Prostate gland (tissue), 2 donors: ENCODE measurements around the gene DEPDC1. TPM values are rescaled to one million over a fixed set of nuclear protein-coding genes. Genes with fewer than 3 reads are reported as not detected.
A peak's percentile ranks its signal among the peaks of the same experiment; 100 is the strongest.

Experiments
- DNase-seq: peaks from one replicate; pipeline ENCODE4 v3.0.0-alpha.2; 2019; ENCODE audit warnings: low spot score
- H3K27ac ChIP-seq, 2 donors: fragments of 200-600 bp; sonication (generic); 2 replicates each; pipeline ENCODE4 v1.5.1; 2017 to 2019
- H3K27me3 ChIP-seq: fragments of 200-600 bp; sonication (generic); replicated peaks from 2 replicates; pipeline ENCODE4 v1.5.1; 2019; ENCODE audit not compliant: insufficient read depth
- H3K36me3 ChIP-seq, 2 donors: fragments of 200-600 bp; sonication (generic); 1 replicate in 1 of 2; 2 replicates in 1 of 2; pipeline versions ENCODE4 v1.5.1 to v1.8.1; 2017 to 2019
- H3K4me1 ChIP-seq: fragments of 200-600 bp; sonication (generic); replicated peaks from 2 replicates; pipeline ENCODE4 v1.5.1; 2019
- H3K4me3 ChIP-seq, 2 donors: fragments of 200-600 bp; sonication (generic); 2 replicates each; pipeline ENCODE4 v1.5.1; 2017 to 2019
- H3K9me3 ChIP-seq: fragments of 200-600 bp; sonication (generic); 2 replicates; pipeline ENCODE4 v1.5.1; 2017
- POLR2A ChIP-seq: fragments of 450-650 bp; IDR thresholded peaks from one replicate; pipeline ENCODE4 v1.6.1; 2016; ENCODE audit warnings: antibody characterized with exemption, mild to moderate bottlenecking
- POLR2AphosphoS5 ChIP-seq: sonication (generic); formaldehyde crosslinking; IDR thresholded peaks from one replicate; pipeline ENCODE4 v1.6.1; 2017; ENCODE audit warnings: antibody characterized with exemption
- WGBS: methylation state at CpG from one replicate; pipeline ENCODE4 v1.1.5; 2018; 5-methylcytosine and 5-hydroxymethylcytosine counted together
- intact Hi-C: fragments of 100-400 bp; cut with DNase I; formaldehyde crosslinking; loops from one replicate; pipeline ENCODE4 v1.14.2; 2022
- total RNA-seq, 2 donors: library from RNA; depleted of rRNA; stranded (reverse); fragments of >200 nt; gene quantifications; one replicate each; pipeline ENCODE4 v1.1.0, GENCODE V29; 2016
- TF ChIP-seq, protein P1 (sequence below), 4 experiments: fragments of 200-600 bp in 2 of 4; fragments of 450-650 bp in 2 of 4; sonication (generic) in 2 of 4; IDR thresholded peaks; 1 replicate in 3 of 4; 2 replicates in 1 of 4; pipeline ENCODE4 v1.5.1; 2016 to 2019; ENCODE audit warnings: antibody characterized with exemption in 4 of 4, mild to moderate bottlenecking in 2 of 4, moderate library complexity in 2 of 4

Gene DEPDC1, protein sequence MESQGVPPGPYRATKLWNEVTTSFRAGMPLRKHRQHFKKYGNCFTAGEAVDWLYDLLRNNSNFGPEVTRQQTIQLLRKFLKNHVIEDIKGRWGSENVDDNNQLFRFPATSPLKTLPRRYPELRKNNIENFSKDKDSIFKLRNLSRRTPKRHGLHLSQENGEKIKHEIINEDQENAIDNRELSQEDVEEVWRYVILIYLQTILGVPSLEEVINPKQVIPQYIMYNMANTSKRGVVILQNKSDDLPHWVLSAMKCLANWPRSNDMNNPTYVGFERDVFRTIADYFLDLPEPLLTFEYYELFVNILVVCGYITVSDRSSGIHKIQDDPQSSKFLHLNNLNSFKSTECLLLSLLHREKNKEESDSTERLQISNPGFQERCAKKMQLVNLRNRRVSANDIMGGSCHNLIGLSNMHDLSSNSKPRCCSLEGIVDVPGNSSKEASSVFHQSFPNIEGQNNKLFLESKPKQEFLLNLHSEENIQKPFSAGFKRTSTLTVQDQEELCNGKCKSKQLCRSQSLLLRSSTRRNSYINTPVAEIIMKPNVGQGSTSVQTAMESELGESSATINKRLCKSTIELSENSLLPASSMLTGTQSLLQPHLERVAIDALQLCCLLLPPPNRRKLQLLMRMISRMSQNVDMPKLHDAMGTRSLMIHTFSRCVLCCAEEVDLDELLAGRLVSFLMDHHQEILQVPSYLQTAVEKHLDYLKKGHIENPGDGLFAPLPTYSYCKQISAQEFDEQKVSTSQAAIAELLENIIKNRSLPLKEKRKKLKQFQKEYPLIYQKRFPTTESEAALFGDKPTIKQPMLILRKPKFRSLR
- 1 to 10 TPM in 1 of 2 donors, under 1 TPM in 1; 0.46 to 3.0 TPM for total RNA-seq

DNA sequence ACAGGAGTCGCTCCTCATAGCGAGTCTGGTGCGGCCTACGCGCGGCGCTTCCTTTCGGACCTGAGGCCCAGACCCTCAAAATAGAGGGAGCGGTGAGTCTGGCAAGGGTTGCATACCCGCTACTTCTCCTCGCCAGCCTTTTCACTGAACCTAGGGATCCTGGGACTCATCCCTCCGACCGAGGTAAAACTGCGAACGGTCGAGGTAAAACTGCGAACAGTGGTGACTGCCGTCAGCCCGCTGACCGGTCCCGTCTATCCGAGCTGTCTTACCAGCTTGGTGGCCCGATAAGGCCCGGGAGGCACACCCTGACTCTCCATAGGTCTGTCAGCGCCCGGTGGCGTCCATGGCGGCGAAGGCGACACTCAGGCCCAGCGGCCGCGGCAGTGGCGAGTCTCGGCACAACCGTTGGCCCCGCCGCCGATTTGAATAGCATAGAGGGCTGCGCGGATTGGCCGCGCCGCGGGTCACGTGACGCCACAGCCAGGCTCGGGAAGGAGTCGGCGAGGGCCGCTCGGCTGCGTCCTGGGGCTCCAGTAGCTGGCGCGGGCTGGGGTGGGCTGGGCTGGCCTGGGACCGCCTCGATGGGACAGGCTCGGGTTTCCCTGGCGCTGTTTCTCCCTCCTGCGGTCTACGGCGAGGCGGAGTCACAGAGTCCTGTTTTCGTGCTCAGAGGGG, at the start of gene DEPDC1:
TSS of gene DEPDC1 (minus strand) at position 403 of the 678 bp plus-strand sequence. CDS start at position 320, 83 bp downstream.
- DNase-seq, result peak; percentile 94
- Histone ChIP-seq H3K36me3 (no peaks in the 10 kb centered on the region), H3K9me3 (no peaks in the 10 kb centered on the region), H3K27ac (peak within 1 kb of the TSS; percentile 22 to 28), H3K27me3 (no peaks in the 10 kb centered on the region), H3K4me1 (no peaks in the 10 kb centered on the region), H3K4me3 (peak within 1 kb of the TSS; percentile 47 to 52)
- under 1% methylated on average over 46 of the region's 64 CpGs for WGBS
- intact Hi-C loops, result no loop called here
- TF ChIP-seq POLR2A (peak; percentile 43), POLR2AphosphoS5 (peak; percentile 69)
- TF ChIP-seq, protein P1, sequence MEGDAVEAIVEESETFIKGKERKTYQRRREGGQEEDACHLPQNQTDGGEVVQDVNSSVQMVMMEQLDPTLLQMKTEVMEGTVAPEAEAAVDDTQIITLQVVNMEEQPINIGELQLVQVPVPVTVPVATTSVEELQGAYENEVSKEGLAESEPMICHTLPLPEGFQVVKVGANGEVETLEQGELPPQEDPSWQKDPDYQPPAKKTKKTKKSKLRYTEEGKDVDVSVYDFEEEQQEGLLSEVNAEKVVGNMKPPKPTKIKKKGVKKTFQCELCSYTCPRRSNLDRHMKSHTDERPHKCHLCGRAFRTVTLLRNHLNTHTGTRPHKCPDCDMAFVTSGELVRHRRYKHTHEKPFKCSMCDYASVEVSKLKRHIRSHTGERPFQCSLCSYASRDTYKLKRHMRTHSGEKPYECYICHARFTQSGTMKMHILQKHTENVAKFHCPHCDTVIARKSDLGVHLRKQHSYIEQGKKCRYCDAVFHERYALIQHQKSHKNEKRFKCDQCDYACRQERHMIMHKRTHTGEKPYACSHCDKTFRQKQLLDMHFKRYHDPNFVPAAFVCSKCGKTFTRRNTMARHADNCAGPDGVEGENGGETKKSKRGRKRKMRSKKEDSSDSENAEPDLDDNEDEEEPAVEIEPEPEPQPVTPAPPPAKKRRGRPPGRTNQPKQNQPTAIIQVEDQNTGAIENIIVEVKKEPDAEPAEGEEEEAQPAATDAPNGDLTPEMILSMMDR (IDR thresholded peaks at IDR 0.05), result peak in 1 of 4 experiments; percentile 31

DNA sequence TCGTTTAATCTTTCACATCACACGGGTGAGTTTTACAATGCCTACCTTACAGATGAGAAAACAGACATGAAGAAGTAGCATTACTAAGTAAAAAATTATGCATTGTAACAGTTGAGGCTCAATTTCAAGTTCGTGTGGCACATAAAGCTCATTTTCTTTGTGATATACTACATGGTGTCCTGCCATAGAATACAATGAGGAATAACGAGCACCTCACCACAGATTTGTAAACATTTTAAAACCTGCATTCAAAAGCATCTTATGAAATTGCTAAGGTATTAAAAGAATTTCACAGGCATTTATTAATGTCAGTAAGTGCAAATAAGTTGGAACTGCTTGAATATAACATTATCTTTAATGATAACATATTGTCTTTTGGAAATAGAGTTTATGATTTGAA, 47.8 kb upstream of the DEPDC1 start:
- no peaks in the 10 kb centered on the region for H3K4me1 ChIP-seq
- 50% methylated on average over 4 of the region's 4 CpGs for WGBS
- intact Hi-C loops, result no loop called here

DNA sequence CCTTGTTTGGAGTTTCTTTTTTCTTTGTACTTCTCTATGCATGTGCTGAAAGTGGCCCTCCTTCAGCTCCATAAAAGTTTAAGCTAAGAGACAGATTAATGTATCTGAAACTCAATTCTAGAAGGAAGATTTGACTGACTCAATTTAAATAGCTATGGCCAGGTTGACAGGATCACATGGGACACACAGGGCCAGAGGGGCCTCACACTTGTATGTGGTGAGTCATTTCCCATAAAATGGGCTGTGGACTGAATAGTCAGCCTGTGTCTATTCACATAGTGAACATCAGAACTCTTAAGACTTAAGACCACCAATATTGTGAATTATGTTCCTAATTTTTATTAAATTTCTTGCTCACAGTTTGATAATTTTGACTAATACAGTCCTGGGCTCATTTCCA, 45.7 kb upstream of the DEPDC1 start:
- TF ChIP-seq POLR2AphosphoS5 (no peak), POLR2A (no peak)
- TF ChIP-seq, protein P1 (IDR thresholded peaks at IDR 0.05), result no peak
- H3K27ac ChIP-seq, result no peak overlapping the region
- intact Hi-C loops, result no loop called here
- no peak for DNase-seq
- no peaks in the 10 kb centered on the region for H3K4me1 ChIP-seq
- H3K4me3 ChIP-seq, result no peak overlapping the region
- H3K9me3 ChIP-seq, result no peaks in the 10 kb centered on the region
- no peaks in the 10 kb centered on the region for H3K36me3 ChIP-seq
- no peaks in the 10 kb centered on the region for H3K27me3 ChIP-seq

More for the DNA sequence above, 47.8 kb upstream of the DEPDC1 start:
- DNase-seq, result peak; percentile 18
- Histone ChIP-seq H3K36me3 (no peaks in the 10 kb centered on the region), H3K27ac (no peak overlapping the region), H3K9me3 (no peaks in the 10 kb centered on the region), H3K27me3 (no peaks in the 10 kb centered on the region), H3K4me3 (no peak overlapping the region)
- TF ChIP-seq, protein P1 (IDR thresholded peaks at IDR 0.05), result no peak
- TF ChIP-seq POLR2AphosphoS5 (peak; percentile 38), POLR2A (no peak)

DNA sequence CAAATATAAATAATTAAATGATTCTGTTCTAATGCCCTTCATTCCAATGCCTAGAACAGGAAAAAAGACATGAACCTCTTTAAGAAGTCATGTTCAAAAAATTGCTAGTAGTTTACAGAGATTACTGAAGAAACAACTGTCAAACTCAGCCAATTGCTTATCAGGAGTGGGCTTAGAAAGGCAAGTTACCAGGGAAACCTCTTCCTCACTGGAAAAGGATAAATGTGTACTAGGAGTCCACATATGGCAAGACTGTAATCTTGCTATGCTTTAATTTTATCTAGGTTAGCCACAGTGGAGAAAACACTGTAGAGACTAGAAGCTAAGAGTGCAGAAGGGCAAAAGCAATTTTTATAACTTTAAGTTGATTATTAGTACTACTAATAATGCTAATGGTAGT, 42.1 kb upstream of the DEPDC1 start:
- Histone ChIP-seq H3K27ac (no peak overlapping the region), H3K36me3 (no peaks in the 10 kb centered on the region), H3K4me1 (no peaks in the 10 kb centered on the region), H3K27me3 (no peaks in the 10 kb centered on the region), H3K9me3 (no peaks in the 10 kb centered on the region), H3K4me3 (no peak overlapping the region)
- TF ChIP-seq POLR2AphosphoS5 (no peak), POLR2A (no peak)
- TF ChIP-seq, protein P1 (IDR thresholded peaks at IDR 0.05), result no peak
- DNase-seq, result no peak
- intact Hi-C loops, result no loop called here
